Lower leg skin (tissue), 3 donors: ENCODE data around the gene MYH9.

Experiments
- CTCF ChIP-seq, 3 donors: fragments of 450-650 bp; IDR thresholded peaks; one replicate each; pipeline ENCODE4 v1.5.1; 2016; ENCODE audit warnings: antibody characterized with exemption in 3 of 3, mild to moderate bottlenecking in 3 of 3, moderate library complexity in 2 of 3
- POLR2A ChIP-seq, 2 donors: fragments of 450-650 bp; IDR thresholded peaks; one replicate each; pipeline ENCODE4 v1.6.1; 2016 to 2017; ENCODE audit warnings: antibody characterized with exemption in 2 of 2, mild to moderate bottlenecking in 1 of 2, moderate library complexity in 1 of 2

DNA sequence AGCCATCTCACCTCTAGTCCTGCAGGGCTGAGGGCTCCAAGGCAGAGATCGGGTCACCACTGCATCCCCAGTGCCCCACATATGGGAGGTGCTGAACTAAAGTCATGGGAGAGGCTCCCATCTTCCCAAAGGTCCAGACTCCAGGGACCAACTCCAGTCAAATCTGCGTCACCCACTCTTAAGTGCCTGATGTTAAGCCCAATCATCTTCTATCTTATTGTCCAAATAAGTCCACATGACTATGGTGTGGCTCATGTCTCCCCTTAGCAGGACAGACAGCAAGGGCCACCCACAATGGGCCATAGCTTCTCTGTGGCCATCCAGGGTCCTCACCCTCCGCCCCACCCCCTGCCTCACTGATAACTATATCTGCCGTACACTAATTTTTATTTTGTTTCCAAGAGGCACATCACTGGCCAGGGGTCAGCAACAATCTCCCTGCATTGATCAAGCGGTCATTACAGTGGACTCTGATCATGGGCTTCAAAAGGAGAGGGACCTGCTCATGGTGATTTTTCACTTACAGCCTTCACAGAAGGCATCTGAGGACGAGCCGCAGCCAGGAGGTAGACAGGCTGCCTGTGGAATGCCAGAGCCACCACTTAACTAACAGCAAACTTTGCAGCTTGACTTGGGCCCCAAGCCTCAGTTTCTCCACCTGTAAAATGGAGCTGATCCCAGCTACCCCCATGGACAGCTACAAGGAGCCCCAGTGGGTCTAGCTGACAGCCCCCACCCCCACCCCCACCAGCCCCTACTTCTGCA is 23.3 kb downstream of the MYH9 start:
- no peak for TF ChIP-seq CTCF (IDR thresholded peaks at IDR 0.05)
- TF ChIP-seq POLR2A (IDR thresholded peaks at IDR 0.05): no peak
